ENCODE measurements around the gene GET3.

DNA sequence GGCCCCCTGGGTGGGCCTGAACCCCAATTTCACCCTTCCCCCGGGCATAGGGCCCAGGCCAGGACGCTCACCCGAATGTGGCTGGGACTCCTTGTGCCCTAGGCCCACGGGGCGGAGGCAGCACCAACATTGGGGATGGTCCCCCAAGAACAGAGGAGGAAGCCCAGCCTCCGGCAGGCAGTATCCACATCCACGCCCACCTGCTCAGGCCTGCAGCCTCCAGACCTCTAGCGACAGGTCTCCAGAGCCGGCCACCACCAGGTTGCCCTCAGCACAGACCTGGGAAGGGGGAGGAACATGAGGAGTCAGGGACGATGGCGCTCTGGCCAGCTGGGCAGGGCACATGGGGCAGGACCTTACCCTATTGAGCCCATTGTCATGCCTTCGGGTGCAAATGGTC, 48.3 kb upstream of the GET3 start:
- TF ChIP-seq, protein P1, sequence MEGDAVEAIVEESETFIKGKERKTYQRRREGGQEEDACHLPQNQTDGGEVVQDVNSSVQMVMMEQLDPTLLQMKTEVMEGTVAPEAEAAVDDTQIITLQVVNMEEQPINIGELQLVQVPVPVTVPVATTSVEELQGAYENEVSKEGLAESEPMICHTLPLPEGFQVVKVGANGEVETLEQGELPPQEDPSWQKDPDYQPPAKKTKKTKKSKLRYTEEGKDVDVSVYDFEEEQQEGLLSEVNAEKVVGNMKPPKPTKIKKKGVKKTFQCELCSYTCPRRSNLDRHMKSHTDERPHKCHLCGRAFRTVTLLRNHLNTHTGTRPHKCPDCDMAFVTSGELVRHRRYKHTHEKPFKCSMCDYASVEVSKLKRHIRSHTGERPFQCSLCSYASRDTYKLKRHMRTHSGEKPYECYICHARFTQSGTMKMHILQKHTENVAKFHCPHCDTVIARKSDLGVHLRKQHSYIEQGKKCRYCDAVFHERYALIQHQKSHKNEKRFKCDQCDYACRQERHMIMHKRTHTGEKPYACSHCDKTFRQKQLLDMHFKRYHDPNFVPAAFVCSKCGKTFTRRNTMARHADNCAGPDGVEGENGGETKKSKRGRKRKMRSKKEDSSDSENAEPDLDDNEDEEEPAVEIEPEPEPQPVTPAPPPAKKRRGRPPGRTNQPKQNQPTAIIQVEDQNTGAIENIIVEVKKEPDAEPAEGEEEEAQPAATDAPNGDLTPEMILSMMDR (IDR thresholded peaks at IDR 0.05): no peak
- TF ChIP-seq JUN (CRISPR knock-in tag; IDR thresholded peaks at IDR 0.05): no peak
- no peak for TF ChIP-seq ATF1 (CRISPR knock-in tag; IDR thresholded peaks at IDR 0.05)
- TF ChIP-seq ESRRA (CRISPR knock-in tag; IDR thresholded peaks at IDR 0.05; ENCODE audit: borderline replicate concordance): no peak
- TF ChIP-seq, protein P2, sequence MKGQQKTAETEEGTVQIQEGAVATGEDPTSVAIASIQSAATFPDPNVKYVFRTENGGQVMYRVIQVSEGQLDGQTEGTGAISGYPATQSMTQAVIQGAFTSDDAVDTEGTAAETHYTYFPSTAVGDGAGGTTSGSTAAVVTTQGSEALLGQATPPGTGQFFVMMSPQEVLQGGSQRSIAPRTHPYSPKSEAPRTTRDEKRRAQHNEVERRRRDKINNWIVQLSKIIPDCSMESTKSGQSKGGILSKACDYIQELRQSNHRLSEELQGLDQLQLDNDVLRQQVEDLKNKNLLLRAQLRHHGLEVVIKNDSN (CRISPR knock-in tag; IDR thresholded peaks at IDR 0.05): no peak
- no peak for TF ChIP-seq TCF7 (CRISPR knock-in tag; IDR thresholded peaks at IDR 0.05; ENCODE audit: low read depth)
- TF ChIP-seq EMX1 (CRISPR knock-in tag; IDR thresholded peaks at IDR 0.05): no peak
- no peak for TF ChIP-seq ZNF138 (CRISPR knock-in tag; conservative IDR thresholded peaks at IDR 0.05)
- TF ChIP-seq, protein P3, sequence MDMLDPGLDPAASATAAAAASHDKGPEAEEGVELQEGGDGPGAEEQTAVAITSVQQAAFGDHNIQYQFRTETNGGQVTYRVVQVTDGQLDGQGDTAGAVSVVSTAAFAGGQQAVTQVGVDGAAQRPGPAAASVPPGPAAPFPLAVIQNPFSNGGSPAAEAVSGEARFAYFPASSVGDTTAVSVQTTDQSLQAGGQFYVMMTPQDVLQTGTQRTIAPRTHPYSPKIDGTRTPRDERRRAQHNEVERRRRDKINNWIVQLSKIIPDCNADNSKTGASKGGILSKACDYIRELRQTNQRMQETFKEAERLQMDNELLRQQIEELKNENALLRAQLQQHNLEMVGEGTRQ (CRISPR knock-in tag; IDR thresholded peaks at IDR 0.05): no peak
- no peak for TF ChIP-seq ZBTB21 (CRISPR knock-in tag; IDR thresholded peaks at IDR 0.05; ENCODE audit: borderline replicate concordance)
- no peak for TF ChIP-seq TEAD1 (CRISPR knock-in tag; IDR thresholded peaks at IDR 0.05)
